SK-N-SH treated with all-trans-retinoic acid at 6 μM for 48 hours (cell line): ENCODE measurements around the gene KCNH1.

ENCODE experiments used
- ATAC-seq: fragments of 200-7000 bp; cut with Tn5 transposase; 3 replicates; pipeline ENCODE4 v1.9.1; 2020; ENCODE audit warnings: mild to moderate bottlenecking, moderate library complexity
- ARNTL ChIP-seq: fragments of 450-650 bp; formaldehyde crosslinking; IDR thresholded peaks from 2 replicates; pipeline ENCODE4 v1.5.0; 2020; ENCODE audit warnings: low read depth, mild to moderate bottlenecking, moderate library complexity, borderline replicate concordance
- BACH2 ChIP-seq: fragments of 250-450 bp; sonication (Bioruptor Pico); IDR thresholded peaks from 2 replicates; pipeline ENCODE4 v1.9.0; 2021; ENCODE audit warnings: mild to moderate bottlenecking, borderline replicate concordance
- OSR1 ChIP-seq: fragments of 250-450 bp; sonication (Bioruptor Pico); IDR thresholded peaks from 2 replicates; pipeline ENCODE4 v1.8.0; 2022; ENCODE audit warnings: moderate library complexity, mild to moderate bottlenecking, inconsistent platforms
- RARB ChIP-seq: fragments of 250-450 bp; sonication (Bioruptor Pico); IDR thresholded peaks from 2 replicates; pipeline ENCODE4 v1.8.0; 2021; ENCODE audit warnings: mild to moderate bottlenecking, moderate library complexity
- SNAI2 ChIP-seq: fragments of 250-450 bp; sonication (Bioruptor Pico); IDR thresholded peaks from 2 replicates; pipeline ENCODE4 v1.5.0; 2020; ENCODE audit warnings: mild to moderate bottlenecking, moderate library complexity
- TCF4 ChIP-seq: fragments of 250-450 bp; sonication (Bioruptor Pico); IDR thresholded peaks from 2 replicates; pipeline ENCODE4 v1.8.0; 2021; ENCODE audit warnings: mild to moderate bottlenecking, moderate library complexity, borderline replicate concordance
- ZFP30 ChIP-seq: fragments of 450-650 bp; formaldehyde crosslinking; IDR thresholded peaks from 2 replicates; pipeline ENCODE4 v1.5.0; 2022; ENCODE audit warnings: mild to moderate bottlenecking, moderate library complexity
- ZNF565 ChIP-seq: fragments of 450-650 bp; formaldehyde crosslinking; conservative IDR thresholded peaks from 2 replicates; pipeline ENCODE4 v1.5.0; 2020; ENCODE audit warnings: low read depth, mild to moderate bottlenecking, moderate library complexity
- ZNF70 ChIP-seq: fragments of 450-650 bp; formaldehyde crosslinking; IDR thresholded peaks from 2 replicates; pipeline ENCODE4 v1.5.0; 2020; ENCODE audit warnings: mild to moderate bottlenecking, moderate library complexity
- TF ChIP-seq, protein P1 (sequence below): fragments of 250-450 bp; sonication (Bioruptor Pico); IDR thresholded peaks from 2 replicates; pipeline ENCODE4 v1.5.1; 2020; ENCODE audit warnings: low read depth, mild to moderate bottlenecking, moderate library complexity
- TF ChIP-seq, protein P2 (sequence below): fragments of 250-450 bp; sonication (Bioruptor Pico); IDR thresholded peaks from 2 replicates; pipeline ENCODE4 v1.8.0; 2020; ENCODE audit warnings: mild to moderate bottlenecking, moderate library complexity, borderline replicate concordance
- TF ChIP-seq, protein P3 (sequence below): fragments of 250-450 bp; sonication (Bioruptor Pico); IDR thresholded peaks from 2 replicates; pipeline ENCODE4 v1.5.1; 2021; ENCODE audit warnings: mild to moderate bottlenecking, moderate library complexity
- TF ChIP-seq, protein P4 (sequence below): fragments of 250-450 bp; sonication (Bioruptor Pico); IDR thresholded peaks from 2 replicates; pipeline ENCODE4 v1.8.0; 2021; ENCODE audit warnings: low read depth, mild to moderate bottlenecking, moderate library complexity, borderline replicate concordance
- TF ChIP-seq, protein P5 (sequence below): fragments of 250-450 bp; sonication (Bioruptor Pico); IDR thresholded peaks from 2 replicates; pipeline ENCODE4 v1.5.0; 2020; ENCODE audit warnings: mild to moderate bottlenecking, moderate library complexity

KCNH1 gene

DNA sequence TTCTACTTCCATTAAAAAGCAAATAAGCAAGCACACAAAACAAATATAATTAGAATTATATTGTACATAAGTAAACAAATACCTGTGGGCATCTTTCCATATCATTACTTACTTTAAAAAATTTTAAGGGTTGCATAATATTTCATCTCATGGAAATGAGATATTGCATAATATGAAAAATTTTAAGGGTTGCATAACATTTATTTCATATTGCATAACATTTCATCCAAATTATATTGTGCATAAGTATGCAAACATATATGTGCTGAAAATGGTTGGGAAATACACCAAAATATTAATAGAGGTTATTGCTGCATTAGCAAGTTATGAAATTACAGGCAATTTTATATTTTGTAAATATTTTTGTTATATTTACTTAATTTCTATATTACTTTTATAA lies 213.7 kb downstream of the KCNH1 start:
- ATAC-seq = no peak
- TF ChIP-seq, protein P1, sequence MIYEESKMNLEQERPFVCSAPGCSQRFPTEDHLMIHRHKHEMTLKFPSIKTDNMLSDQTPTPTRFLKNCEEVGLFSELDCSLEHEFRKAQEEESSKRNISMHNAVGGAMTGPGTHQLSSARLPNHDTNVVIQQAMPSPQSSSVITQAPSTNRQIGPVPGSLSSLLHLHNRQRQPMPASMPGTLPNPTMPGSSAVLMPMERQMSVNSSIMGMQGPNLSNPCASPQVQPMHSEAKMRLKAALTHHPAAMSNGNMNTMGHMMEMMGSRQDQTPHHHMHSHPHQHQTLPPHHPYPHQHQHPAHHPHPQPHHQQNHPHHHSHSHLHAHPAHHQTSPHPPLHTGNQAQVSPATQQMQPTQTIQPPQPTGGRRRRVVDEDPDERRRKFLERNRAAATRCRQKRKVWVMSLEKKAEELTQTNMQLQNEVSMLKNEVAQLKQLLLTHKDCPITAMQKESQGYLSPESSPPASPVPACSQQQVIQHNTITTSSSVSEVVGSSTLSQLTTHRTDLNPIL (CRISPR knock-in tag) = no peak
- TF ChIP-seq, protein P2, sequence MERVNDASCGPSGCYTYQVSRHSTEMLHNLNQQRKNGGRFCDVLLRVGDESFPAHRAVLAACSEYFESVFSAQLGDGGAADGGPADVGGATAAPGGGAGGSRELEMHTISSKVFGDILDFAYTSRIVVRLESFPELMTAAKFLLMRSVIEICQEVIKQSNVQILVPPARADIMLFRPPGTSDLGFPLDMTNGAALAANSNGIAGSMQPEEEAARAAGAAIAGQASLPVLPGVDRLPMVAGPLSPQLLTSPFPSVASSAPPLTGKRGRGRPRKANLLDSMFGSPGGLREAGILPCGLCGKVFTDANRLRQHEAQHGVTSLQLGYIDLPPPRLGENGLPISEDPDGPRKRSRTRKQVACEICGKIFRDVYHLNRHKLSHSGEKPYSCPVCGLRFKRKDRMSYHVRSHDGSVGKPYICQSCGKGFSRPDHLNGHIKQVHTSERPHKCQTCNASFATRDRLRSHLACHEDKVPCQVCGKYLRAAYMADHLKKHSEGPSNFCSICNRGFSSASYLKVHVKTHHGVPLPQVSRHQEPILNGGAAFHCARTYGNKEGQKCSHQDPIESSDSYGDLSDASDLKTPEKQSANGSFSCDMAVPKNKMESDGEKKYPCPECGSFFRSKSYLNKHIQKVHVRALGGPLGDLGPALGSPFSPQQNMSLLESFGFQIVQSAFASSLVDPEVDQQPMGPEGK (CRISPR knock-in tag) = no peak
- TF ChIP-seq SNAI2 (CRISPR knock-in tag) = no peak
- TF ChIP-seq, protein P3, sequence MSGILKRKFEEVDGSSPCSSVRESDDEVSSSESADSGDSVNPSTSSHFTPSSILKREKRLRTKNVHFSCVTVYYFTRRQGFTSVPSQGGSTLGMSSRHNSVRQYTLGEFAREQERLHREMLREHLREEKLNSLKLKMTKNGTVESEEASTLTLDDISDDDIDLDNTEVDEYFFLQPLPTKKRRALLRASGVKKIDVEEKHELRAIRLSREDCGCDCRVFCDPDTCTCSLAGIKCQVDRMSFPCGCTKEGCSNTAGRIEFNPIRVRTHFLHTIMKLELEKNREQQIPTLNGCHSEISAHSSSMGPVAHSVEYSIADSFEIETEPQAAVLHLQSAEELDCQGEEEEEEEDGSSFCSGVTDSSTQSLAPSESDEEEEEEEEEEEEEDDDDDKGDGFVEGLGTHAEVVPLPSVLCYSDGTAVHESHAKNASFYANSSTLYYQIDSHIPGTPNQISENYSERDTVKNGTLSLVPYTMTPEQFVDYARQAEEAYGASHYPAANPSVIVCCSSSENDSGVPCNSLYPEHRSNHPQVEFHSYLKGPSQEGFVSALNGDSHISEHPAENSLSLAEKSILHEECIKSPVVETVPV (CRISPR knock-in tag) = no peak
- TF ChIP-seq, protein P4, sequence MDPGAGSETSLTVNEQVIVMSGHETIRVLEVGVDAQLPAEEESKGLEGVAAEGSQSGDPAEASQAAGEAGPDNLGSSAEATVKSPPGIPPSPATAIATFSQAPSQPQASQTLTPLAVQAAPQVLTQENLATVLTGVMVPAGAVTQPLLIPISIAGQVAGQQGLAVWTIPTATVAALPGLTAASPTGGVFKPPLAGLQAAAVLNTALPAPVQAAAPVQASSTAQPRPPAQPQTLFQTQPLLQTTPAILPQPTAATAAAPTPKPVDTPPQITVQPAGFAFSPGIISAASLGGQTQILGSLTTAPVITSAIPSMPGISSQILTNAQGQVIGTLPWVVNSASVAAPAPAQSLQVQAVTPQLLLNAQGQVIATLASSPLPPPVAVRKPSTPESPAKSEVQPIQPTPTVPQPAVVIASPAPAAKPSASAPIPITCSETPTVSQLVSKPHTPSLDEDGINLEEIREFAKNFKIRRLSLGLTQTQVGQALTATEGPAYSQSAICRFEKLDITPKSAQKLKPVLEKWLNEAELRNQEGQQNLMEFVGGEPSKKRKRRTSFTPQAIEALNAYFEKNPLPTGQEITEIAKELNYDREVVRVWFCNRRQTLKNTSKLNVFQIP (CRISPR knock-in tag) = no peak

DNA sequence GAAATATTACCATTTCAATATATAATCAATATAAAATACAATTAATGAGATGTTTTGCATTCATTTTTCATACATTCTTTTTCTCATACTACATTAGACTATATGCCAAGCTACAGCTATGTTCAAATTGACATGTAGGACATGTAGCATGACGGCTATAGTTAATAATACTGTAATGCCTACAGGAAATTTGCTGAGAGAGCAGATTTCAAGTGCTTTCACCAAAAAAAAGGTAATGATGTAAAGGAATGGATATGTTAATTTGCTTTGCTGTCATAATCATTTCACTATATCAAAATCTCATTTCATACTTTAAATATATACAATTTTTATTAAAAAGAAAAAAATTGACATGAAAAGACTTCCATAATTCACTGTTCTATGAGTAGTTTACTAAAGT lies 215.1 kb downstream of the KCNH1 start:
- TF ChIP-seq, protein P3 (CRISPR knock-in tag) = no peak
- no peak for TF ChIP-seq RARB (CRISPR knock-in tag)
- TF ChIP-seq ARNTL (CRISPR knock-in tag) = no peak
- TF ChIP-seq, protein P1 (CRISPR knock-in tag) = no peak
- TF ChIP-seq ZNF565 (CRISPR knock-in tag) = no peak
- no peak for TF ChIP-seq ZFP30 (CRISPR knock-in tag)
- TF ChIP-seq, protein P2 (CRISPR knock-in tag) = no peak
- TF ChIP-seq OSR1 (CRISPR knock-in tag) = no peak
- TF ChIP-seq, protein P4 (CRISPR knock-in tag) = no peak
- no peak for TF ChIP-seq BACH2 (CRISPR knock-in tag)
- TF ChIP-seq, protein P5, sequence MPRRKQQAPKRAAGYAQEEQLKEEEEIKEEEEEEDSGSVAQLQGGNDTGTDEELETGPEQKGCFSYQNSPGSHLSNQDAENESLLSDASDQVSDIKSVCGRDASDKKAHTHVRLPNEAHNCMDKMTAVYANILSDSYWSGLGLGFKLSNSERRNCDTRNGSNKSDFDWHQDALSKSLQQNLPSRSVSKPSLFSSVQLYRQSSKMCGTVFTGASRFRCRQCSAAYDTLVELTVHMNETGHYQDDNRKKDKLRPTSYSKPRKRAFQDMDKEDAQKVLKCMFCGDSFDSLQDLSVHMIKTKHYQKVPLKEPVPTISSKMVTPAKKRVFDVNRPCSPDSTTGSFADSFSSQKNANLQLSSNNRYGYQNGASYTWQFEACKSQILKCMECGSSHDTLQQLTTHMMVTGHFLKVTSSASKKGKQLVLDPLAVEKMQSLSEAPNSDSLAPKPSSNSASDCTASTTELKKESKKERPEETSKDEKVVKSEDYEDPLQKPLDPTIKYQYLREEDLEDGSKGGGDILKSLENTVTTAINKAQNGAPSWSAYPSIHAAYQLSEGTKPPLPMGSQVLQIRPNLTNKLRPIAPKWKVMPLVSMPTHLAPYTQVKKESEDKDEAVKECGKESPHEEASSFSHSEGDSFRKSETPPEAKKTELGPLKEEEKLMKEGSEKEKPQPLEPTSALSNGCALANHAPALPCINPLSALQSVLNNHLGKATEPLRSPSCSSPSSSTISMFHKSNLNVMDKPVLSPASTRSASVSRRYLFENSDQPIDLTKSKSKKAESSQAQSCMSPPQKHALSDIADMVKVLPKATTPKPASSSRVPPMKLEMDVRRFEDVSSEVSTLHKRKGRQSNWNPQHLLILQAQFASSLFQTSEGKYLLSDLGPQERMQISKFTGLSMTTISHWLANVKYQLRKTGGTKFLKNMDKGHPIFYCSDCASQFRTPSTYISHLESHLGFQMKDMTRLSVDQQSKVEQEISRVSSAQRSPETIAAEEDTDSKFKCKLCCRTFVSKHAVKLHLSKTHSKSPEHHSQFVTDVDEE (CRISPR knock-in tag) = no peak
- no peak for TF ChIP-seq ZNF70 (CRISPR knock-in tag)
- no peak for TF ChIP-seq TCF4
- no peak for ATAC-seq
